Left renal pelvis (tissue), 4 donors: ENCODE measurements around the gene RTL10. TPM values are rescaled to one million over a fixed set of nuclear protein-coding genes. Genes with fewer than 3 reads are reported as not detected.

ENCODE experiments used
- DNase-seq, 4 donors: peaks; one replicate each; pipeline ENCODE4 v3.0.0-alpha.2; 2013; ENCODE audit warnings: low read depth in 4 of 4, low spot score in 3 of 4
- polyA plus RNA-seq, 4 donors: library from polyadenylated mRNA; unstranded; fragments of 120-200 nt; gene quantifications; one replicate each; pipeline ENCODE4 v1.2.1, GENCODE V29; 2013; ENCODE audit not compliant: insufficient read length in 4 of 4

RTL10 gene
- polyA plus RNA-seq, 4 donors: 15.3 to 29.7 (median 20.1) TPM

- no peak for DNase-seq
Measured at GRCh38 chr22:19814428-19814827, 40.2 kb downstream of the RTL10 start.

GRCh38 chr22:19812910-19813309 is 41.8 kb downstream of the RTL10 start:
- no peak for DNase-seq

GRCh38 chr22:19811811-19812771 is 42.6 kb downstream of the RTL10 start:
- DNase-seq: no peak

GRCh38 chr22:19811211-19811621 is 43.5 kb downstream of the RTL10 start:
- DNase-seq: no peak

GRCh38 chr22:19810381-19811201 is 44.1 kb downstream of the RTL10 start:
- DNase-seq: no peak

- no peak for DNase-seq
Measured at GRCh38 chr22:19809741-19810140, 44.9 kb downstream of the RTL10 start.

GRCh38 chr22:19808873-19809478 is 45.7 kb downstream of the RTL10 start:
- no peak for DNase-seq

- no peak for DNase-seq
Measured at GRCh38 chr22:19807914-19808872, 46.5 kb downstream of the RTL10 start.

GRCh38 chr22:19807161-19807913 is 47.3 kb downstream of the RTL10 start:
- no peak for DNase-seq

GRCh38 chr22:19806213-19807160 is 48.2 kb downstream of the RTL10 start:
- no peak for DNase-seq

GRCh38 chr22:19805821-19806212 is 48.9 kb downstream of the RTL10 start:
- DNase-seq: no peak

Other genes starting within 250 kb of the RTL10 start
- 10 to 100 TPM; 33.9 to 51.7 (median 34.2) TPM for gene SEPTIN5, start 140.4 kb downstream of the RTL10 start, polyA plus RNA-seq
- gene GP1BB, start 131.3 kb downstream of the RTL10 start, polyA plus RNA-seq: 1 to 10 TPM; 1.6 to 6.1 (median 4.3) TPM
- under 1 TPM; 0.17 to 0.59 (median 0.25) TPM for gene TBX1, start 94.1 kb downstream of the RTL10 start, polyA plus RNA-seq
- 1 to 10 TPM; 3.0 to 6.1 (median 3.6) TPM for gene GNB1L, start within 50 bp of the RTL10 start, polyA plus RNA-seq
- 100 to 1,000 TPM in 1 of 4 donors, 10 to 100 TPM in 3; 47.7 to 143 (median 97.2) TPM for gene COMT, start 86.9 kb upstream of the RTL10 start, polyA plus RNA-seq
- gene TXNRD2, start 86.9 kb upstream of the RTL10 start, polyA plus RNA-seq: 10 to 100 TPM; 13.1 to 33.7 (median 20.4) TPM
- gene ARVCF, start 161.9 kb upstream of the RTL10 start, polyA plus RNA-seq: 10 to 100 TPM; 17.5 to 32.5 (median 18.8) TPM
- gene TANGO2, start 166.2 kb upstream of the RTL10 start, polyA plus RNA-seq: 10 to 100 TPM in 3 of 4 donors, 1 to 10 TPM in 1; 8.9 to 14.6 (median 11.4) TPM
- 10 to 100 TPM; 29.6 to 62.1 (median 44.5) TPM for gene DGCR8, start 225.4 kb upstream of the RTL10 start, polyA plus RNA-seq